Liver (tissue), 9 donors: ENCODE results near the gene STC2. TPM values are rescaled to one million over a fixed set of nuclear protein-coding genes. Genes with fewer than 3 reads are reported as not detected.

ENCODE experiments used
- DNase-seq: peaks from one replicate; pipeline ENCODE4 v3.0.0-alpha.2; 2017; ENCODE audit warnings: low spot score
- H3K27ac ChIP-seq, 2 donors: one replicate each; pipeline ENCODE4 v1.7.0; 2013; ENCODE audit warnings: inconsistent platforms in 2 of 2, low read length in 2 of 2, control low read depth in 1 of 2, low read depth in 1 of 2, mild to moderate bottlenecking in 1 of 2
- H3K27me3 ChIP-seq, 4 donors: one replicate each; pipeline versions ENCODE4 v1.6.1 to v1.7.0; 2013; ENCODE audit warnings: low read length in 3 of 4, inconsistent platforms in 1 of 4, mild to moderate bottlenecking in 1 of 4, moderate library complexity in 1 of 4; ENCODE audit not compliant: control insufficient read depth in 4 of 4, insufficient read depth in 4 of 4
- H3K36me3 ChIP-seq, 4 donors: one replicate each; pipeline versions ENCODE4 v1.6.1 to v1.7.0; 2013; ENCODE audit warnings: low read length in 3 of 4, mild to moderate bottlenecking in 3 of 4, low read depth in 1 of 4, moderate library complexity in 1 of 4; ENCODE audit not compliant: control insufficient read depth in 4 of 4, insufficient read depth in 3 of 4
- H3K4me1 ChIP-seq, 4 donors: one replicate each; pipeline versions ENCODE4 v1.6.1 to v1.7.0; 2013; ENCODE audit warnings: low read length in 3 of 4, mild to moderate bottlenecking in 3 of 4, moderate library complexity in 1 of 4; ENCODE audit not compliant: control insufficient read depth in 4 of 4, insufficient read depth in 4 of 4
- H3K4me3 ChIP-seq, 3 donors: one replicate each; pipeline versions ENCODE4 v1.6.1 to v1.7.0; 2013; ENCODE audit warnings: low read length in 3 of 3, control low read depth in 1 of 3, low read depth in 1 of 3, mild to moderate bottlenecking in 1 of 3
- H3K9ac ChIP-seq, 2 donors: one replicate each; pipeline ENCODE4 v1.7.0; 2013; ENCODE audit warnings: low read length in 2 of 2, mild to moderate bottlenecking in 2 of 2, moderate library complexity in 2 of 2, control low read depth in 1 of 2, low read depth in 1 of 2
- H3K9me3 ChIP-seq, 4 donors: one replicate each; pipeline versions ENCODE4 v1.6.1 to v1.7.0; 2013; ENCODE audit warnings: low read length in 3 of 4; ENCODE audit not compliant: control insufficient read depth in 4 of 4
- EGR1 ChIP-seq, 2 donors: IDR thresholded peaks; 2 replicates each; pipeline ENCODE4 v1.6.1; 2016 to 2018; ENCODE audit warnings: antibody characterized with exemption in 2 of 2, low read depth in 2 of 2
- FOXA1 ChIP-seq: IDR thresholded peaks from 2 replicates; pipeline ENCODE4 v1.6.1; 2016; ENCODE audit warnings: antibody characterized with exemption
- FOXA2 ChIP-seq: IDR thresholded peaks from 2 replicates; pipeline ENCODE4 v1.6.1; 2016; ENCODE audit warnings: antibody characterized with exemption
- GABPA ChIP-seq, 2 donors: IDR thresholded peaks in 1 of 2; conservative IDR thresholded peaks in 1 of 2; 2 replicates each; pipeline ENCODE4 v1.6.1; 2016; ENCODE audit warnings: antibody characterized with exemption in 2 of 2, mild to moderate bottlenecking in 1 of 2, moderate library complexity in 1 of 2
- HNF4A ChIP-seq, 2 donors: conservative IDR thresholded peaks; 2 replicates each; pipeline ENCODE4 v1.6.1; 2016; ENCODE audit warnings: antibody characterized with exemption in 2 of 2, mild to moderate bottlenecking in 2 of 2
- JUND ChIP-seq, 2 donors: IDR thresholded peaks; 2 replicates each; pipeline ENCODE4 v1.6.1; 2016; ENCODE audit warnings: antibody characterized with exemption in 2 of 2
- NR2F2 ChIP-seq: IDR thresholded peaks from 2 replicates; pipeline ENCODE4 v1.6.1; 2016; ENCODE audit warnings: antibody characterized with exemption
- RAD21 ChIP-seq, 2 donors: IDR thresholded peaks; 2 replicates each; pipeline ENCODE4 v1.6.1; 2016; ENCODE audit warnings: antibody characterized with exemption in 2 of 2, mild to moderate bottlenecking in 2 of 2
- SP1 ChIP-seq: IDR thresholded peaks from 2 replicates; pipeline ENCODE4 v1.6.1; 2018; ENCODE audit warnings: antibody characterized with exemption, mild to moderate bottlenecking
- TAF1 ChIP-seq: conservative IDR thresholded peaks from 2 replicates; pipeline ENCODE4 v1.6.1; 2016; ENCODE audit warnings: antibody characterized with exemption, mild to moderate bottlenecking
- YY1 ChIP-seq: IDR thresholded peaks from 2 replicates; pipeline ENCODE4 v1.6.1; 2016; ENCODE audit warnings: antibody characterized with exemption, mild to moderate bottlenecking
- WGBS: extraction: QIAGEN DNeasy Blood & Tissue Kit; methylation state at CpG from one replicate; pipeline ENCODE4 v1.1.7; 2013; 5-methylcytosine and 5-hydroxymethylcytosine counted together
- polyA plus RNA-seq, 2 donors: library from polyadenylated mRNA; stranded (reverse) in 1 of 2; unstranded in 1 of 2; fragments of 200-250 nt in 1 of 2; fragments of >200 nt in 1 of 2; fragmentation: Nextera tagmentation in 1 of 2; extraction: Ambion mirVana in 1 of 2; gene quantifications; one replicate each; pipeline versions ENCODE4 v1.2.1 to v1.2.3, GENCODE V29; 2013 to 2015
- total RNA-seq, 2 donors: library from RNA; depleted of rRNA; stranded (reverse); fragments of >200 nt; gene quantifications; one replicate each; pipeline ENCODE4 v1.2.3, GENCODE V29; 2014
- TF ChIP-seq, protein P1 (sequence below): IDR thresholded peaks from 2 replicates; pipeline ENCODE4 v1.6.1; 2016; ENCODE audit warnings: antibody characterized with exemption
- TF ChIP-seq, protein P2 (sequence below): IDR thresholded peaks from 2 replicates; pipeline ENCODE4 v1.6.1; 2016; ENCODE audit warnings: antibody characterized with exemption
- TF ChIP-seq, protein P3 (sequence below): IDR thresholded peaks from 2 replicates; pipeline ENCODE4 v1.6.1; 2016; ENCODE audit warnings: antibody characterized with exemption, mild to moderate bottlenecking
- TF ChIP-seq, protein P4 (sequence below): fragments of 150-350 bp; IDR thresholded peaks from 2 replicates; pipeline ENCODE4 v1.5.1; 2017; ENCODE audit warnings: improper control_type of control experiment, low read depth, low read length; ENCODE audit not compliant: missing input control
- donor health status: healthy.
- donor health status: healthy.
- donor health status: healthy.
- donor health status: healthy.
- donor health status: healthy.

Gene STC2
- total and polyA plus RNA-seq, 4 donors: 0.04 to 0.18 (median 0.17) TPM; not detected in 1

DNA sequence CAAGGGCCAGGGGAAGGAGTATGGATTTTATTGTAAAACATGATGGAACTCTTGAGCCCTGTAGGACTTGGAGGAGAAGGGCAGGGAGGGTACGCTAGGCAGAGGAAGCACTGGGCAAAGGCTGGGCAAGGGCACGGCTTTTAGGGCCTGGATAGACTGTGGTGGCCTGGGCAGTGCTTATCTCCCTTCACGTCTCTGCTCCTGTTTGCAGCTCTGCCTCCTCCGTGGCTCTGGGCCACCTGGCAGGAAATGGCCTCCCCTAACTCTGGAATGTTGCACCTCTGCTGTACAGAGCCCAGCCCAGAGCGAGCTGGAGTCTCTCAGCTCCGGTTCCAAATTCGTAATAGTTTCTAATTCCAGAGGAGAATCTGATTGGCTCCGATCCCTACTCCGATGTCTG is 12.2 kb upstream of the STC2 start:
- no peak for TF ChIP-seq GABPA (IDR thresholded peaks at IDR 0.05 in 1 of 2, conservative IDR thresholded peaks at IDR 0.05 in 1 of 2)
- no peak for TF ChIP-seq RAD21 (IDR thresholded peaks at IDR 0.05)
- no peak for TF ChIP-seq HNF4A (conservative IDR thresholded peaks at IDR 0.05)
- TF ChIP-seq, protein P1, sequence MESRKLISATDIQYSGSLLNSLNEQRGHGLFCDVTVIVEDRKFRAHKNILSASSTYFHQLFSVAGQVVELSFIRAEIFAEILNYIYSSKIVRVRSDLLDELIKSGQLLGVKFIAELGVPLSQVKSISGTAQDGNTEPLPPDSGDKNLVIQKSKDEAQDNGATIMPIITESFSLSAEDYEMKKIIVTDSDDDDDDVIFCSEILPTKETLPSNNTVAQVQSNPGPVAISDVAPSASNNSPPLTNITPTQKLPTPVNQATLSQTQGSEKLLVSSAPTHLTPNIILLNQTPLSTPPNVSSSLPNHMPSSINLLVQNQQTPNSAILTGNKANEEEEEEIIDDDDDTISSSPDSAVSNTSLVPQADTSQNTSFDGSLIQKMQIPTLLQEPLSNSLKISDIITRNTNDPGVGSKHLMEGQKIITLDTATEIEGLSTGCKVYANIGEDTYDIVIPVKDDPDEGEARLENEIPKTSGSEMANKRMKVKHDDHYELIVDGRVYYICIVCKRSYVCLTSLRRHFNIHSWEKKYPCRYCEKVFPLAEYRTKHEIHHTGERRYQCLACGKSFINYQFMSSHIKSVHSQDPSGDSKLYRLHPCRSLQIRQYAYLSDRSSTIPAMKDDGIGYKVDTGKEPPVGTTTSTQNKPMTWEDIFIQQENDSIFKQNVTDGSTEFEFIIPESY: no peak
- no peak for TF ChIP-seq EGR1 (IDR thresholded peaks at IDR 0.05; ENCODE audit: low read depth in 2 of 2)
- TF ChIP-seq, protein P2, sequence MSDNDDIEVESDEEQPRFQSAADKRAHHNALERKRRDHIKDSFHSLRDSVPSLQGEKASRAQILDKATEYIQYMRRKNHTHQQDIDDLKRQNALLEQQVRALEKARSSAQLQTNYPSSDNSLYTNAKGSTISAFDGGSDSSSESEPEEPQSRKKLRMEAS: no peak
- no peak for TF ChIP-seq YY1
- no peak for TF ChIP-seq TAF1
- no peak for TF ChIP-seq JUND (IDR thresholded peaks at IDR 0.05)
- TF ChIP-seq, protein P3, sequence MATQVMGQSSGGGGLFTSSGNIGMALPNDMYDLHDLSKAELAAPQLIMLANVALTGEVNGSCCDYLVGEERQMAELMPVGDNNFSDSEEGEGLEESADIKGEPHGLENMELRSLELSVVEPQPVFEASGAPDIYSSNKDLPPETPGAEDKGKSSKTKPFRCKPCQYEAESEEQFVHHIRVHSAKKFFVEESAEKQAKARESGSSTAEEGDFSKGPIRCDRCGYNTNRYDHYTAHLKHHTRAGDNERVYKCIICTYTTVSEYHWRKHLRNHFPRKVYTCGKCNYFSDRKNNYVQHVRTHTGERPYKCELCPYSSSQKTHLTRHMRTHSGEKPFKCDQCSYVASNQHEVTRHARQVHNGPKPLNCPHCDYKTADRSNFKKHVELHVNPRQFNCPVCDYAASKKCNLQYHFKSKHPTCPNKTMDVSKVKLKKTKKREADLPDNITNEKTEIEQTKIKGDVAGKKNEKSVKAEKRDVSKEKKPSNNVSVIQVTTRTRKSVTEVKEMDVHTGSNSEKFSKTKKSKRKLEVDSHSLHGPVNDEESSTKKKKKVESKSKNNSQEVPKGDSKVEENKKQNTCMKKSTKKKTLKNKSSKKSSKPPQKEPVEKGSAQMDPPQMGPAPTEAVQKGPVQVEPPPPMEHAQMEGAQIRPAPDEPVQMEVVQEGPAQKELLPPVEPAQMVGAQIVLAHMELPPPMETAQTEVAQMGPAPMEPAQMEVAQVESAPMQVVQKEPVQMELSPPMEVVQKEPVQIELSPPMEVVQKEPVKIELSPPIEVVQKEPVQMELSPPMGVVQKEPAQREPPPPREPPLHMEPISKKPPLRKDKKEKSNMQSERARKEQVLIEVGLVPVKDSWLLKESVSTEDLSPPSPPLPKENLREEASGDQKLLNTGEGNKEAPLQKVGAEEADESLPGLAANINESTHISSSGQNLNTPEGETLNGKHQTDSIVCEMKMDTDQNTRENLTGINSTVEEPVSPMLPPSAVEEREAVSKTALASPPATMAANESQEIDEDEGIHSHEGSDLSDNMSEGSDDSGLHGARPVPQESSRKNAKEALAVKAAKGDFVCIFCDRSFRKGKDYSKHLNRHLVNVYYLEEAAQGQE: no peak
- TF ChIP-seq FOXA2: no peak
- TF ChIP-seq, protein P4, sequence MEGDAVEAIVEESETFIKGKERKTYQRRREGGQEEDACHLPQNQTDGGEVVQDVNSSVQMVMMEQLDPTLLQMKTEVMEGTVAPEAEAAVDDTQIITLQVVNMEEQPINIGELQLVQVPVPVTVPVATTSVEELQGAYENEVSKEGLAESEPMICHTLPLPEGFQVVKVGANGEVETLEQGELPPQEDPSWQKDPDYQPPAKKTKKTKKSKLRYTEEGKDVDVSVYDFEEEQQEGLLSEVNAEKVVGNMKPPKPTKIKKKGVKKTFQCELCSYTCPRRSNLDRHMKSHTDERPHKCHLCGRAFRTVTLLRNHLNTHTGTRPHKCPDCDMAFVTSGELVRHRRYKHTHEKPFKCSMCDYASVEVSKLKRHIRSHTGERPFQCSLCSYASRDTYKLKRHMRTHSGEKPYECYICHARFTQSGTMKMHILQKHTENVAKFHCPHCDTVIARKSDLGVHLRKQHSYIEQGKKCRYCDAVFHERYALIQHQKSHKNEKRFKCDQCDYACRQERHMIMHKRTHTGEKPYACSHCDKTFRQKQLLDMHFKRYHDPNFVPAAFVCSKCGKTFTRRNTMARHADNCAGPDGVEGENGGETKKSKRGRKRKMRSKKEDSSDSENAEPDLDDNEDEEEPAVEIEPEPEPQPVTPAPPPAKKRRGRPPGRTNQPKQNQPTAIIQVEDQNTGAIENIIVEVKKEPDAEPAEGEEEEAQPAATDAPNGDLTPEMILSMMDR: no peak
- no peak for TF ChIP-seq SP1
- no peak for TF ChIP-seq NR2F2
- H3K36me3 ChIP-seq: no peaks in the 10 kb centered on the region
- no peak overlapping the region for H3K27ac ChIP-seq
- no peaks in the 10 kb centered on the region for H3K9me3 ChIP-seq
- H3K27me3 ChIP-seq: no peaks in the 10 kb centered on the region
- no peak overlapping the region for H3K9ac ChIP-seq
- H3K4me3 ChIP-seq: no peak overlapping the region
- H3K4me1 ChIP-seq: no peaks in the 10 kb centered on the region
- no peak for DNase-seq
- 83% methylated on average over 9 of the region's 9 CpGs for WGBS

DNA sequence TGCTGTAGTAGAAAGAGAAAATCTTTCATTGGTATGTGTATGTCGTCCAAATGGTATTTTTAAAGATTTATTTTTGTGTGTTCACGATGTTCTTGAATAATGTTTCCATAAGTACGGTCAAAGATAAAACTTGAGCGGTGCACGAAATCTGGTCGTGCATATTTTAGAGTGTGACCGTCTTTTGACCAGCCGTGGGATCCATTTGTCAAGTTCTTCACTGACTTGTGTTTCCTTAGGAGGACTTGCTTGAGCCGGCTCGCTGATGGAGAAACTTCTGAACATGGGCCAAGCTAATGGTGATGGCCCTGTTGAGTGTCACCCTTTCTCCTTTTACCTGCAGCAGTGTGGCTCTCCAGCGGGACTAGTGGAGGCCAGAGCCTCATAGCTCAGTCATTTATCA is 11.1 kb upstream of the STC2 start:
- 90% methylated on average over 11 of the region's 11 CpGs for WGBS
- no peaks in the 10 kb centered on the region for H3K36me3 ChIP-seq

More for the DNA sequence above, 11.1 kb upstream of the STC2 start:
- no peaks in the 10 kb centered on the region for H3K27me3 ChIP-seq
- H3K27ac ChIP-seq: no peak overlapping the region
- no peaks in the 10 kb centered on the region for H3K4me1 ChIP-seq
- H3K9ac ChIP-seq: no peak overlapping the region
- DNase-seq: no peak
- no peaks in the 10 kb centered on the region for H3K9me3 ChIP-seq
- H3K4me3 ChIP-seq: no peak overlapping the region
- no peak for TF ChIP-seq FOXA1
